ENCODE results near the gene PGC.

DNA sequence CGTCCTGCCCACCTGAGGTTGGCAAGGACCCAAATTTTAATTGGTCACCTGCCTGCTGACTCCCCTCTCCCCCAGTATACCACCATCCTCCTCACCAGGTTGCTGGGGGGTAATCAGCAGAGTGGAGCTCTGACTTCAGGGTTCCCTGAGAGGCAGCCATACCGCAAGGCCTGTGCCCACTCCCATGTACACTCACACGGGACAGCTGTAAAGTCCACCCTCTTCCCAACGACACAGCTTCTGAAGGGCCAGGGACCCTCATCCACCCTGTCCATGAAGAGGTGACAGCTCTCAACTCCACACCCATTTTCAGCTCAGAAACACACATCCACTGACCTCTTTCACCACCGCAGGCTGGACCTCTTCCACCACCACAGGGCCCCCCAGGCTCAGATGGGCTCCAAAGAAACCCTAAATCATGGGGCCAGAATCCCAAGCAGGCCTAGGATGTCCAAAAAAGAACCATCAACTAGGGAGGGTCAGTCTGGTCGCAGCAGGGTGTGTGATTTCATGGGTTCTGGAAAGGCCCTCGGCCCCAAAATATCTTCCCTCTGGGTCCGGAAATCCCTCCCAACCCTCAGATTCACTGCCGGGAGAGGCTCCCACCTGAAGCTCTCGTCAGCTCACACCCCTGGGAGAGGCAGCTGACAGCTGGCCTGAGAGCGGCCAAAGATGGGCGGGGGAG is 41.7 kb downstream of the PGC start:
- TF ChIP-seq, protein P1, sequence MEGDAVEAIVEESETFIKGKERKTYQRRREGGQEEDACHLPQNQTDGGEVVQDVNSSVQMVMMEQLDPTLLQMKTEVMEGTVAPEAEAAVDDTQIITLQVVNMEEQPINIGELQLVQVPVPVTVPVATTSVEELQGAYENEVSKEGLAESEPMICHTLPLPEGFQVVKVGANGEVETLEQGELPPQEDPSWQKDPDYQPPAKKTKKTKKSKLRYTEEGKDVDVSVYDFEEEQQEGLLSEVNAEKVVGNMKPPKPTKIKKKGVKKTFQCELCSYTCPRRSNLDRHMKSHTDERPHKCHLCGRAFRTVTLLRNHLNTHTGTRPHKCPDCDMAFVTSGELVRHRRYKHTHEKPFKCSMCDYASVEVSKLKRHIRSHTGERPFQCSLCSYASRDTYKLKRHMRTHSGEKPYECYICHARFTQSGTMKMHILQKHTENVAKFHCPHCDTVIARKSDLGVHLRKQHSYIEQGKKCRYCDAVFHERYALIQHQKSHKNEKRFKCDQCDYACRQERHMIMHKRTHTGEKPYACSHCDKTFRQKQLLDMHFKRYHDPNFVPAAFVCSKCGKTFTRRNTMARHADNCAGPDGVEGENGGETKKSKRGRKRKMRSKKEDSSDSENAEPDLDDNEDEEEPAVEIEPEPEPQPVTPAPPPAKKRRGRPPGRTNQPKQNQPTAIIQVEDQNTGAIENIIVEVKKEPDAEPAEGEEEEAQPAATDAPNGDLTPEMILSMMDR (IDR thresholded peaks at IDR 0.05), result no peak
- no peak for TF ChIP-seq POLR2A (IDR thresholded peaks at IDR 0.05)
